KMS-11 (cell line): ENCODE measurements around the gene FAM3B.

Source experiments
- H2AFZ ChIP-seq: fragments of 200-600 bp; sonication (generic); 2 replicates; pipeline ENCODE4 v1.6.1; 2016; ENCODE audit warnings: antibody characterized with exemption, mixed run types, low read depth
- H3K27ac ChIP-seq: fragments of 200-600 bp; sonication (generic); 2 replicates; pipeline ENCODE4 v1.6.1; 2016; ENCODE audit warnings: mild to moderate bottlenecking, mixed run types
- H3K27me3 ChIP-seq: fragments of 200-600 bp; sonication (generic); 2 replicates; pipeline ENCODE4 v1.6.1; 2017; ENCODE audit warnings: mild to moderate bottlenecking, low read depth, mixed run types, moderate library complexity; ENCODE audit not compliant: insufficient read depth
- H3K36me3 ChIP-seq: fragments of 200-600 bp; sonication (generic); 2 replicates; pipeline ENCODE4 v1.6.1; 2017; ENCODE audit warnings: mild to moderate bottlenecking, mixed run types; ENCODE audit not compliant: insufficient read depth
- H3K4me1 ChIP-seq: fragments of 200-600 bp; sonication (generic); 2 replicates; pipeline ENCODE4 v1.6.1; 2016; ENCODE audit warnings: mild to moderate bottlenecking, low read depth, mixed run types; ENCODE audit not compliant: poor library complexity, severe bottlenecking
- H3K4me2 ChIP-seq: fragments of 200-600 bp; sonication (generic); 2 replicates; pipeline ENCODE4 v1.7.0; 2016; ENCODE audit warnings: mild to moderate bottlenecking, mixed run types
- H3K4me3 ChIP-seq: fragments of 200-600 bp; sonication (generic); IDR thresholded peaks from 2 replicates; pipeline ENCODE4 v1.6.1; 2017; ENCODE audit warnings: low read depth, low read length, mixed read lengths; ENCODE audit not compliant: insufficient read depth
- H3K79me2 ChIP-seq: fragments of 200-600 bp; sonication (generic); 2 replicates; pipeline ENCODE4 v1.6.1; 2016; ENCODE audit warnings: low read depth, mixed run types; ENCODE audit not compliant: insufficient read depth
- H3K9ac ChIP-seq: fragments of 200-600 bp; sonication (generic); 2 replicates; pipeline ENCODE4 v1.6.1; 2016; ENCODE audit warnings: mild to moderate bottlenecking, mixed run types
- H4K20me1 ChIP-seq: fragments of 200-600 bp; sonication (generic); 2 replicates; pipeline ENCODE4 v1.6.1; 2016; ENCODE audit warnings: mild to moderate bottlenecking, mixed run types; ENCODE audit not compliant: insufficient read depth
- TF ChIP-seq, protein P1 (sequence below): fragments of 200-600 bp; sonication (generic); conservative IDR thresholded peaks from 2 replicates; pipeline ENCODE4 v1.6.1; 2017; ENCODE audit warnings: low read depth, mild to moderate bottlenecking, antibody characterized with exemption, low read length, moderate library complexity, mixed read lengths

The FAM3B gene

DNA sequence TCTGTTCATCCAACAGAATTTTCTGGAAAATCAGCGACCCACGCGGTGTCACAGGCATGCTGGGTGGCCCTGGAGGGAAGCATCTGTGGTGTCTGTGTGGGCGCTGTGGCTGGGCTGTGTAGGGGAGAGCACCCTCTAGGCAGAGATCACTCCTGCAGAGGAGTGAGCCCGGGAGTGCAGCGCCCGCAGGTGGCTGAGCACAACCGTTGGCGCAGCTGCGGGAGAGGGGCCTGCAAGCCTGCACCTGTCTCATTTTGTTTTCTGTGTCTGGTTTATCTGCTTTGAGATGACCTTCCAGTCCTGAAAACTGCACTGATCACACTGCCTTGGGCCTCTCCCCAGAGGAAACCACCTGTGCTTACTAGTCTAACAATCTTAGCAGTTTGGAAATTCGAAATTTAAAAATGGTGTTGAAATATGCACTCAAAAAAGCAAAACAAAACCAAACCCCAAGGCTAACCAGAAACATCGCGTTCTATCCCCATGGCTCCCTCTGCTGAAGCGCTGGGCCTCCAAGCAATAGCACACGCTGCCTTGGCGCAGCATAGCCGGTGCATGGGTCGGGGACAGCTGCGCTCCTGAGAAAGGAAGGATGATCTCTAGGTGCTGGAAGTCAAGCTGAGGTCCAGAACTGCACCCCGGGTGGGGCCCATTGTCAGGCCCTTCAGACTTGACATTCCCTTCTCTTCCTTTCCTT lies 4.8 kb downstream of the FAM3B start:
- Histone ChIP-seq H3K27me3 (no peaks in the 10 kb centered on the region), H2AFZ (peak overlapping the region; percentile 24; the same call in 1 of the 2 replicates), H3K27ac (peak overlapping the region; percentile 83), H3K4me3 (no peak overlapping the region), H4K20me1 (no peaks in the 10 kb centered on the region), H3K9ac (peak overlapping the region; percentile 50; the same call in 1 of the 2 replicates), H3K4me2 (peak overlapping the region; percentile 53), H3K36me3 (no peaks in the 10 kb centered on the region), H3K4me1 (peaks cover 37% of the 10 kb centered on the region), H3K79me2 (no peaks in the 10 kb centered on the region)
- TF ChIP-seq, protein P1, sequence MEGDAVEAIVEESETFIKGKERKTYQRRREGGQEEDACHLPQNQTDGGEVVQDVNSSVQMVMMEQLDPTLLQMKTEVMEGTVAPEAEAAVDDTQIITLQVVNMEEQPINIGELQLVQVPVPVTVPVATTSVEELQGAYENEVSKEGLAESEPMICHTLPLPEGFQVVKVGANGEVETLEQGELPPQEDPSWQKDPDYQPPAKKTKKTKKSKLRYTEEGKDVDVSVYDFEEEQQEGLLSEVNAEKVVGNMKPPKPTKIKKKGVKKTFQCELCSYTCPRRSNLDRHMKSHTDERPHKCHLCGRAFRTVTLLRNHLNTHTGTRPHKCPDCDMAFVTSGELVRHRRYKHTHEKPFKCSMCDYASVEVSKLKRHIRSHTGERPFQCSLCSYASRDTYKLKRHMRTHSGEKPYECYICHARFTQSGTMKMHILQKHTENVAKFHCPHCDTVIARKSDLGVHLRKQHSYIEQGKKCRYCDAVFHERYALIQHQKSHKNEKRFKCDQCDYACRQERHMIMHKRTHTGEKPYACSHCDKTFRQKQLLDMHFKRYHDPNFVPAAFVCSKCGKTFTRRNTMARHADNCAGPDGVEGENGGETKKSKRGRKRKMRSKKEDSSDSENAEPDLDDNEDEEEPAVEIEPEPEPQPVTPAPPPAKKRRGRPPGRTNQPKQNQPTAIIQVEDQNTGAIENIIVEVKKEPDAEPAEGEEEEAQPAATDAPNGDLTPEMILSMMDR: no peak; the same call in 1 of the 2 replicates

DNA sequence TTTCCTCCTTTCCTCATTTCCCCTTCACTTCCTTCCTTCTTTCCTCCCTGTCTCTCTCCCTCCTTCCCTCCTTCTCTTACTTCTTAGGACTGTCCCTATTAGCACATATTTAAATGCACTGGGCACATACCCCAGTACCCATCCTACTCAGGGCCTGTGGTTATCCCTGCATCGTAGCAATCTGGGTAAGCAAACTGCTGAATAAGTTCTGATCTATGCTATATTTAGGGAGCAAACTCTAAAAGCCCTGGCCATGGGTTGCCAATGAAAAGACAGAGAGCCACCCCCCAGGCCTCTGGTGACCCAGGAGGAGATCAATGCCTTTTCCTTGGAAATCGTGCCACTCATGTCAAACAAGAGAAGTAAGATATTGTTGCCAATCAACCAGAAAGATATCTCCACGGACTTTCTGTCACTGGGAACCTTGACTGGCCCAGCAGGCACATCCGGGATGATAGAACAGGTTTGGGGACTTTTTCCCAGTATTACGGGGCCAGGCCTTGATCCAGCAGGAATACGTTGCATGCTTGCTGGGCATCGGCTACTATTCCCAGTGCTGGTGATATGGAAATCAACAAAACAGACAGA lies 5.4 kb downstream of the FAM3B start:
- H3K27me3 ChIP-seq: no peaks in the 10 kb centered on the region
- H3K27ac ChIP-seq: peak overlapping the region; percentile 83
- H3K36me3 ChIP-seq: no peaks in the 10 kb centered on the region
- no peak overlapping the region for H3K4me3 ChIP-seq
- no peaks in the 10 kb centered on the region for H4K20me1 ChIP-seq
- TF ChIP-seq, protein P1: no peak
- no peaks in the 10 kb centered on the region for H3K79me2 ChIP-seq
- H3K9ac ChIP-seq: peak overlapping the region; percentile 50; the same call in 1 of the 2 replicates
- peaks cover 37% of the 10 kb centered on the region for H3K4me1 ChIP-seq
- peak overlapping the region; percentile 53 for H3K4me2 ChIP-seq
- H2AFZ ChIP-seq: peak overlapping the region; percentile 24; the same call in 1 of the 2 replicates

DNA sequence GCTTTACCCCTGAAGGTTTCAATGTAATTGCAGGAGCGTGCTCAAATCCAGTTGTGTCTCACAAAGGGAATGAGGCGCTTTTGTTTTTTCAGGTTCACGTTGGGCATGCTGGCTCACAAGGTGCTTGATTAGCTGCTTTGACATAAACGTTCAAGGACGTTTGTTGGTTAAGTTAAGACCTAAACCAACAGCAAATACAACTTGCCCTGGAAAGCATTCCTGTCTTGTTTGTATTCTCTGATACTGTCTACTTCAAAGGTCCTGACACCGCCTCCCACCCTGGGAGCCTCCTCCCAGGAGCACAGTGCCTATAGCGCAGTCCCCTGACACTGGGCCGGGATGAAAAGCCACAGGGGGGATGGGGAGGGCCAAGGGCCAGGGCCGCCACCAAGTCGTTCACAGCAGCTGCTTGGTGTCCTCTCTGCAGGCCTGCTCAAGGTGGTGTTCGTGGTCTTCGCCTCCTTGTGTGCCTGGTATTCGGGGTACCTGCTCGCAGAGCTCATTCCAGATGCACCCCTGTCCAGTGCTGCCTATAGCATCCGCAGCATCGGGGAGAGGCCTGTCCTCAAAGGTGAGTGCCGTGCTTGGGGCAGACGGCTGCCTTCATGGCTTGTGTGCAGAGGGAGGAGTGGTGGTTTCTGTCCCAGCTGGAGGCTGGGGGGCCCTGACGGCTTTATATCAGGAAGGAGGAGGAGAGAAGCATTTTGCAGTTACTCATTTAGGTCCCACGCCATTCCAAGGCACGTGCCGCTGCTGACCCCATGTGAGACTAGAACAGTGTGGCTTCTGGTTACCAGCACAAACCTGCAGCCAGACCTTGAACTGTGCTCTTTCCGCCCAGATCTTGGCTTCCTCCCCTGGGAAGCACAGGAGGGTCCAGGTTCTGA lies 6.1 kb downstream of the FAM3B start:
- Histone ChIP-seq H3K36me3 (no peaks in the 10 kb centered on the region), H3K9ac (peak overlapping the region; percentile 50; the same call in 1 of the 2 replicates), H3K4me2 (peak overlapping the region; percentile 53), H3K27me3 (no peaks in the 10 kb centered on the region), H3K4me3 (no peak overlapping the region), H3K79me2 (no peaks in the 10 kb centered on the region), H3K4me1 (peaks cover 37% of the 10 kb centered on the region), H2AFZ (no peak overlapping the region), H4K20me1 (no peaks in the 10 kb centered on the region), H3K27ac (peak overlapping the region; percentile 83)
- TF ChIP-seq, protein P1: no peak

DNA sequence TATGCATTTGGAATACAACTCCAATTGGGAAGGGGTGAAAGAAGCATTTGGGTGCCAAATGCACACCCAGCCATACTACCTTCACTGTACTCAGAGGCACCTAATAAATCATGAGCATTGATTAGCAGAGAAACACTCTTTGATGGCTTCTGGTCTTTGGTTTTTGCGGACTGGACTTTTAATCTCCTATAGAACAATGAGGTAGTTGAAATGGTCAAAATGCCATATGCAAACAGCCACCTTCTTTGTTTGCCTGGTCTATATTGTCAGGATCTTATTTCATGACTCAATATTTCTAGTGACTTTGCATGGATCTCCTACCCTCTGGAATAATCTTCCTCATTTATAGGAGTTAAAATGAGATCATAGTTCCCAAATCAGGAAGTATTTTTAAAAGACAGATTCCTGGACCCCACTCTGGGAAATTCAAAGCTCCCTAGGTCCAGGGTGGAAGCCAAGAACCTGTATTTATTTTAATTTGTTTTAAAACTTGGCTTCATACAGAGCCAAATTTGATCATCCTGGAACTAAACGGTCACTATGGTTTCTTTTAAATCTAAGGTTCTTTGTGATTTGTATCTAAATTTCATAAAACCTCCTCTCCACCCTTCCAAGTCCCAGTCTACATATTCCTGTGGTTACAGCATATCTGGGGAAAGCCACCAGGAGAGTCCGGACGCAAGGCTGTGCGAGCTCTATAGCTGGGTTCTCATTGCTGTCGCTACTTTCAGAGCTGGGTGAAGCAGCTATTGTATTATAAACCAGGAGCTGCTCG lies 8.7 kb downstream of the FAM3B start:
- Histone ChIP-seq H3K36me3 (no peaks in the 10 kb centered on the region), H3K4me1 (peaks cover 32% of the 10 kb centered on the region), H2AFZ (no peak overlapping the region), H3K4me3 (no peak overlapping the region), H3K4me2 (no peak overlapping the region), H4K20me1 (no peaks in the 10 kb centered on the region), H3K27me3 (no peaks in the 10 kb centered on the region), H3K9ac (no peak overlapping the region), H3K27ac (no peak overlapping the region), H3K79me2 (no peaks in the 10 kb centered on the region)
- TF ChIP-seq, protein P1: no peak
